ENCODE measurements around the gene CCL22.

The CCL22 gene

GRCh38 chr16:57389087-57389468 is 30.5 kb downstream of the CCL22 start:
- Mint-ChIP-seq H3K4me3 (no peak overlapping the region), H3K9me3 (no peaks in the 10 kb centered on the region), H3K27me3 (ENCODE audit: low read depth, poor library complexity) (peaks cover 28% of the 10 kb centered on the region), H3K4me1 (peaks cover 8% of the 10 kb centered on the region), H3K27ac (no peak overlapping the region), H3K36me3 (ENCODE audit: low read depth) (no peaks in the 10 kb centered on the region)
- TF ChIP-seq CTCF (IDR thresholded peaks at IDR 0.05), result no peak
- no peak for DNase-seq

GRCh38 chr16:57390636-57391295 is 32.2 kb downstream of the CCL22 start:
- peaks cover 6% of the 10 kb centered on the region for H3K4me1 Mint-ChIP-seq
- H3K27ac Mint-ChIP-seq, result peak overlapping the region; percentile 64
- H3K9me3 Mint-ChIP-seq, result no peaks in the 10 kb centered on the region
- H3K4me3 Mint-ChIP-seq, result no peak overlapping the region
- no peaks in the 10 kb centered on the region for H3K36me3 Mint-ChIP-seq (ENCODE audit: low read depth)
- H3K27me3 Mint-ChIP-seq (ENCODE audit: low read depth, poor library complexity), result peaks cover 30% of the 10 kb centered on the region
- no peak for TF ChIP-seq CTCF (IDR thresholded peaks at IDR 0.05)
- DNase-seq, result no peak

GRCh38 chr16:57391300-57391699 is 32.7 kb downstream of the CCL22 start:
- Mint-ChIP-seq H3K4me1 (peaks cover 5% of the 10 kb centered on the region), H3K27me3 (ENCODE audit: low read depth, poor library complexity) (peaks cover 32% of the 10 kb centered on the region), H3K9me3 (no peaks in the 10 kb centered on the region), H3K27ac (peak overlapping the region; percentile 64), H3K4me3 (no peak overlapping the region), H3K36me3 (ENCODE audit: low read depth) (no peaks in the 10 kb centered on the region)
- TF ChIP-seq CTCF (IDR thresholded peaks at IDR 0.05), result no peak
- DNase-seq, result no peak

- Mint-ChIP-seq H3K27ac (no peak overlapping the region), H3K36me3 (ENCODE audit: low read depth) (no peaks in the 10 kb centered on the region), H3K4me1 (peaks cover under 1% of the 10 kb centered on the region), H3K4me3 (no peak overlapping the region), H3K9me3 (no peaks in the 10 kb centered on the region), H3K27me3 (ENCODE audit: low read depth, poor library complexity) (peaks cover 36% of the 10 kb centered on the region)
- DNase-seq, result no peak
- TF ChIP-seq CTCF (IDR thresholded peaks at IDR 0.05), result no peak
These were observed 33.1 kb downstream of the CCL22 start for GRCh38 chr16:57391708-57392107.

- no peak overlapping the region for H3K27ac Mint-ChIP-seq
- peaks cover 36% of the 10 kb centered on the region for H3K27me3 Mint-ChIP-seq (ENCODE audit: low read depth, poor library complexity)
- DNase-seq, result no peak
- H3K9me3 Mint-ChIP-seq, result no peaks in the 10 kb centered on the region
- H3K4me3 Mint-ChIP-seq, result no peak overlapping the region
- H3K36me3 Mint-ChIP-seq (ENCODE audit: low read depth), result no peaks in the 10 kb centered on the region
- TF ChIP-seq CTCF (IDR thresholded peaks at IDR 0.05), result no peak
- no peaks in the 10 kb centered on the region for H3K4me1 Mint-ChIP-seq
These were observed 34.1 kb downstream of the CCL22 start for GRCh38 chr16:57392694-57393093.

GRCh38 chr16:57394444-57394843 is 35.9 kb downstream of the CCL22 start:
- no peaks in the 10 kb centered on the region for H3K9me3 Mint-ChIP-seq
- TF ChIP-seq CTCF (IDR thresholded peaks at IDR 0.05), result no peak
- peaks cover 36% of the 10 kb centered on the region for H3K27me3 Mint-ChIP-seq (ENCODE audit: low read depth, poor library complexity)
- no peak overlapping the region for H3K4me3 Mint-ChIP-seq
- no peaks in the 10 kb centered on the region for H3K4me1 Mint-ChIP-seq
- no peak overlapping the region for H3K27ac Mint-ChIP-seq
- H3K36me3 Mint-ChIP-seq (ENCODE audit: low read depth), result no peaks in the 10 kb centered on the region
- DNase-seq, result no peak
